GM19395 (cell line): ENCODE results near the gene GRIK1.
"Not testable (repeated sequence)": the region's sequence is repeated elsewhere in the genome, so short reads cannot be mapped to it uniquely, and the experiment has no call there.

Experiments used
- ATAC-seq: cut with Tn5 transposase; IDR thresholded peaks from one replicate; pipeline ENCODE4 v1.9.1; 2021; ENCODE audit warnings: mild to moderate bottlenecking, moderate library complexity; ENCODE audit not compliant: unreplicated experiment

The GRIK1 gene

GRCh38 chr21:29939924-29940275, at the start of gene GRIK1:
Gene GRIK1 (minus strand): TSS chr21:29939996.
- no peak for ATAC-seq

DNA sequence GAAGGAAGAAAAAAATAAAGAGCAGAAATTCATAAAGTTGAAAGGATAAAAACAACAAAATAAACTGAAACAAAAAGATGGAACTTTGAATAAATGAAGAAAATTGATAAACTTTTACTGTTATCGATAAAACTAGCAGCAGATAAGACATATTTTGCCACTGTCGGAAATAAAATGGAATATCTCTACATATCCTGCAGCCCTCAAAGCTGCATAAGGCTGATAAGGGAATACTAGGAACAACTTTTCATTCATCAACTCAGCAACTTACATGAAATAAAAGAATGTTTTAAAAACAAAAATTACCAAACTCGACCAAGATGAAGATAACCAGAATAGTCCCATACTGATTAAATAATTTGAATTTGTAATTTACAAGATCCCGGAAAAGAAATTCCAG, 48.0 kb upstream of the GRIK1 start:
- ATAC-seq = no peak

- no peak for ATAC-seq
Measured at GRCh38 chr21:29985866-29986265, 46.1 kb upstream of the GRIK1 start.

GRCh38 chr21:29979043-29979442, 39.2 kb upstream of the GRIK1 start:
- no peak for ATAC-seq

DNA sequence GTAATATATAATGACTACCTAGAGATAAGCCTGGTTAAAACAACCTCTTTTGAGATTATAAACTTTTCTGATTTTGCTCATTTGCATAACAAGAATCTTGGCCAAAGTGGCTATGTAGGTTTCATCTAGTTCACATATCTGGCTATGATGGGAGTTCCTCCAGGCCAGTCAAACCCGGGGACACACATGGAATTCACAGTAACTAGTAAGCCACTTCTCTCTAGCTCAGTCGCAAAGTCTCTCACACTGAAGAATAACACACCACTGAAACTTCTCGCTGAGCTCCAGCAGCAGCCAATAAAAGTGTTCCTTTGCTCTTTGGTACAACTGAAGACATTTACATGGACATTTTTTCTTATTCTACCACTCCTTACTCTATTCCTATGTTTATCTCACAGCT, 36.0 kb upstream of the GRIK1 start:
- ATAC-seq = no peak

DNA sequence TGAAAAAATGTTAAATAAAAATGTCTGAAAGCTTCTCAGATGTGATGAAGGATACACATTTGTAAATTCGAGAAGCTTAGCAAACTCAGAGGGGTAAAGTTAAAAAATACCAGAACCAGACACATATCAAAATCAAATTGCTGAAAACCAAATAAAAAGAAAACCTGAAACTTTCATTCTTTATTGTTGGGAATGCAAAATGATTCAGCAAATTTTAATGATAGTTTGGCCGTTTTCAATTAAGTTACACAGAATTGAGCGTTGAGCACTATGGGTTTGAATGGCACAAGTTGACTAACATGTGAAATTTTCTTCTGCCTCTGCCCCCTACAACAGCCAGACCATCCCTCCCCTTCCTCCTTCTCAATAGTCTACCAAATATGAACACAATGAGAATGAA, 33.5 kb upstream of the GRIK1 start:
- no peak for ATAC-seq

DNA sequence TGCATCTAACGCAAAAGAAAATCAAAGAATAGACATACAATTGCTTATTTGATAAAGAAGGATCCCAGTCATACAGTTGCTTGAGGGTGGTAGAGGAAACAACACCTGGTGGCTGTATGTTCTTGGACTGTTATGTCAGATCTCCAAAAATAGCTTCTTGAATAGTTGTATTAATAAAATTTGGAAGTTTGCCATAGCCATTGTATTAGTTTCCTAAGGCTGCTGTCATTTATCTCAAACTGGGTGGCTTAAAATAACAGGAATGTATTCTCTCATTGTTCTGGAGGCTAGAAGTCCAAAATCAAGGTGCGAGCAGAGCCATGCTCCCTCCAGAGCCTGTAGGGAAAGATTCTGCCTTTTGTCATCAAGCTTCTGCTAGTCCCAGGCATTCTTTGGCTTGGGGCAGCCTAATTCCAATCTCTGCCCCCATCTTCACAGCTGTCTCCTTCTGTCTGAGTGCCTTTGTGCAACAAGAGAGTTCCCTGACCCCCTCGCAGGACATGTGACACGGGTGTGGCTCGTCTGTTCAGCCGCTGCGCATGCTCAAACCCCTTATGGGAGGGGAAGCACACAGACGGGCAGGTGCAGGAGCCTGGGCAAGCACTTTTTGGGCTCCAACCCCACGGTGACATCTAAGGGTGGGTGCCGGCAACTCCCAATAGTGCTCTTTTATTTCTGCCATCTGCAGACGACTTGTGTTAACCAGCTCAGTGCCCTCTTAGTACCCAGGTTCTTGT, 21.7 kb upstream of the GRIK1 start:
- ATAC-seq = no peak

GRCh38 chr21:29958551-29958950, 18.8 kb upstream of the GRIK1 start:
- no peak for ATAC-seq

DNA sequence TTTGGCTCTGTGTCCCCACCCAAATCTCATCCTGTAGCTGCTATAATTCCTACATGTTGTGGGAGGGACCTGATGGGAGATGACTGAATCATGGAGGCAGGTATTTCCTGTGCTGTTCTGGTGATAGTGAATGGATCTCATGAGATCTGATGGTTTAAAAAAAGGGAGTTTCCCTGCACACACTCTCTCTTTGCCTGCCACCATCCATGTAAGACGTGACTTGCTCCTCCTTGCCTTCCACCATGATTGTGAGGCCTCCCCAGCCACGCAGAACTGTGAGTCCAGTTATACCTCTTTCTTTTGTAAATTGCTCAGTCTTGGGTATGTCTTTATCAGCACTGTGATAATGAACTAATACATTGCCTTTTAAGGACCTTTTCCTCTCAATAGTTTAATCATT, 18.2 kb upstream of the GRIK1 start:
- not testable (repeated sequence) for ATAC-seq

DNA sequence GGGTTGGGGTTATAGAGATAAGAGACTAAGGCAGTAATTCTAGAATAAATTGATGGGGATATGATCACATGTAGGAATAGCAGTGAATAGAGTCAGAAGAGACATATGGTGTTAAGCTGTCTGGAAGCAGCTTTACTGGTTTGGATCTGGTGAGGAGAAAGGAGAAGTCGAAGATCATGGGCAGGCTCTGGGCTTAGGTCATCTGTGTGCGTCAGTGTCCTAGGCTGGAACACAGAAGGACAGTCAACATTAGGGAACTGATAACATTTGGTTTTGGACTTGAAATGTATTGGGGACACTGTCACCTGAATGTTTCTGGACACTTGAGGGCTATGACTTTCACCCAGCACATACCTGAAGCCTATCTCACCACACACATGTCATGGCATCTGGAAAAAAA, 13.9 kb upstream of the GRIK1 start:
- no peak for ATAC-seq

GRCh38 chr21:29953072-29953471, 13.3 kb upstream of the GRIK1 start:
- no peak for ATAC-seq

DNA sequence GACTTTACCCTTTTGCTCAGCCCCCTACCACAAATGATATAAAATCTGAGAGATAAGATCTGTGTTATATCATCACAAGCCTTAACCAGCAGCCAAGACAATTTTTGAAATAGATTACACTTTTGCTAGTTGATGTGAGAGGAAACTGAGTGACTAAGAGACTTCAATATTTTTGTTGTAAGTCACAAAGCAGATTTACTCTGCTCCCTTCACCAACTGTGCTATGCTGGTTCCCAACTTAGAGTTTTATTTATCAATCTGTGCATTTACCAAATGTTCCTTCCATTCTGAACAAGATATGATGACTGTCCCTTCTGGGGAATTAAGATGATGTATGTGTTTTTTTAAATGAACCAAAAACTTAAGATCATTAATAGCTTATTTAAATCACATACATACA, 12.1 kb upstream of the GRIK1 start:
- ATAC-seq = no peak

GRCh38 chr21:29949991-29950390, 10.2 kb upstream of the GRIK1 start:
- ATAC-seq = no peak

DNA sequence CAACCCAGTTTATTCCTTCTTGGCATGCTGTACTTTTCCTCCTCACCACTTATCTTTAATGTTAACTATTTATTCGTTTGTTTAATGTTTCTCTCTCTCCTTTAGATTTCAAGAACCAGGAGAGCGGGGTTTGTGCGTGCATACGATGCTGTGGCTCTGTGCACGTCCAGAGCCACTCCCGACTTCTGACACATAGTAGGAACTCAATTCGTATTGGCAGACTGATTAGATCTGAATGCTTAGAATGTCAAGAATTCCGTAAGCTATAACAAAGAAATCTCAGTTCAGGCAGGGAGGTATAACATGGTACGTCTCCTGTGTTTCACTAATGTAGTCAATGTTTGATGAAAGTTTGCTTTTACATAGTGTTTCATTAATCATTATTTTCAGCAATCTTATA, 7.3 kb upstream of the GRIK1 start:
- no peak for ATAC-seq

DNA sequence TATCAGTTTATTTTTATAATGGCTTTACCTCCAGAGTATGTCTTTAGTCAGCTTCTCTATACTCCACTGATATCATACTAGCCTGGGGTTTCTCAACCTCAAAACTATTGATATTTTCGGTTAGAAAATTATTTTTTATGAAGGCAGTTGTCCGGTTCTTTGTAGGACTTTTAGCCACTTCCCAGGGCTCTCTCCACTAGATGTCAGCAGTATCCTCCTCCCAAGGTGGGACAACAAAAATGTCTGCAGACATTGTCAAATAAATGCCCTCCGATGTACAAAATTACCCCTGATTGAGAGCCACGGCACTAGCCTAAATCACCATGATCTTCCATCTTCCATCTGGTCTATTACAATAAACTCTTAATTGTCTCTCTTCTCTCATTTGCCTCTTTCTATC, 4.1 kb upstream of the GRIK1 start:
- ATAC-seq = no peak

- no peak for ATAC-seq
Measured at GRCh38 chr21:29942034-29942433, 2.2 kb upstream of the GRIK1 start.

DNA sequence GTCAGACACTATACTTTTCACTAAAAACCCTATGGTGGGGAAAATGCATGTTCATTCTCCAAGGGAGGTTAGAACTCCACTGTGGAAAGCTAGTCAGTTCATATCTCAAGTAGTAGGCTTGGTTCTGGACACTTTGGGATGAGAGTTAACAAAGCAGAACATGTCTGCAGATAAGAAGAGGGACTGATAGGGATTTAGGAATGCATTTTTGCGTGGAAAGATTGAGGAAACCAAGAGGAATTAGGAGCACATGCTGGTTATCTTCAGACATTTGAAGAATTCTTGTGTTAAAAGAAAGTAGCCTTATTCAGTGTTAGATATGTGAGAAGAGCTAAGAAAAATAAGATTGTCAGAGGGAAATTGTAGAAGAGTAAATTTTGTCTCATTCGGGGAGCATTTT, 1.2 kb upstream of the GRIK1 start:
- ATAC-seq = no peak

DNA sequence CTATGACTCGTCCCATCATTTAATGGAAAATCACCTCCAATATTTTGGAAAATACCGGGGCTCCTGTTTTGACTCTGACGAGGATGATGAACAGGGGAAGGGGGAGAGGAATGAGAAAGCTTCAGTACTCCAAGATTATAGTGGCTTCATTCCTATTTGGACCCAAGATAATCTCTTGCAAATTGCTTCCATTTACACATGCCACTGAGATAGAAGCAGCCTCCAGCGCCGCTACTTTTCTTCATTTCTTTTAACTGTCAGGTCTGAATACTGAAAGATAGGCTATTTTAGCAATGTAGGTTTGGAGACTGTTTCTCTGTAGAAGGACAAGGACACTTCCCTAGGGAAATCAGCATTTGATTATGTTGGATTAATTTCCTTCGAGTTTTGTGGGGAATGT, 565 bp upstream of the GRIK1 start:
- no peak for ATAC-seq

- ATAC-seq = no peak
Measured at GRCh38 chr21:29939104-29939923, 482 bp downstream of the GRIK1 start.

GRCh38 chr21:29938776-29939103, 1.1 kb downstream of the GRIK1 start:
- no peak for ATAC-seq

- ATAC-seq = no peak
Measured at GRCh38 chr21:29933088-29933487, 6.7 kb downstream of the GRIK1 start.

DNA sequence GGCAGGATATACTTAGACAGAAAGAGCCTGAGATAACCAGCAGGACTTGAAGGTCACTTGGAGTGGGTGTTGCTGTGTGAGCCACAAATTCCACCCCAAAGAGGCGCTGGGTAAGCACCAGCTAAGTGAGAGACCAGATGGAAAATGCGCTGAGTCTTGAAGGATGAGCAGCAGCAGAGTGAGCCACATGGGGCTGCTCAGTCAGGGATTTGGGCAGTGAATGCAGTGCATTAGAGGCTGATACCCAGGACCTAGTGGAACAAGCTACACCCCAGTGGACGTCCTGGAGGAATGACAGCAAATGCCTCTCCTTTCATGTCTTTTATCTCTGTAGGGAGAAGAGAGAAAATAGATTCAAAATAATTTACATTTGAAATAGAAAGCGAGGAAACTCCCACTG, 11.3 kb downstream of the GRIK1 start:
- no peak for ATAC-seq

DNA sequence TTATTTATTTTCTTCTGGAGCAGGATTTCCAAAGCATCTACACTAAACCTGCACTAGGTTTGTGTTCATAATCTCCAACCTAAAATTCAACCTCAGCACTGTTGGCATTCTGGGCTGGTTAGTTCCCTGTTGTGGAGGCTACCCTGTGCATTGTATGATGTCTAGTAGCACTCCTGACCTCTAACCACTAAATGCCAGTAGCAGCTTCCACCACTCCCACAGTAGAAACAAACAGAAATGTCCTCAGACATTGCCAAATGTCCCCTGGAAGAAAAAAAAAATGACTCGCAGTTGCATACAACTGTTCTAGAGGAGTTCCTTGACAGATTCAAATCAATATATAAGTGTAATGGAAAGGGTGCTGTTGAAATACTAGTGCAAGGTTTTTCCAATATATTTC, 18.9 kb downstream of the GRIK1 start:
- no peak for ATAC-seq
